ENCODE data around the gene RBMS3. TPM values are rescaled to one million over a fixed set of nuclear protein-coding genes. Genes with fewer than 3 reads are reported as not detected.

Gene RBMS3
- total and polyA plus RNA-seq, 4 donors = 29.1 to 86.7 (median 58.1) TPM

DNA sequence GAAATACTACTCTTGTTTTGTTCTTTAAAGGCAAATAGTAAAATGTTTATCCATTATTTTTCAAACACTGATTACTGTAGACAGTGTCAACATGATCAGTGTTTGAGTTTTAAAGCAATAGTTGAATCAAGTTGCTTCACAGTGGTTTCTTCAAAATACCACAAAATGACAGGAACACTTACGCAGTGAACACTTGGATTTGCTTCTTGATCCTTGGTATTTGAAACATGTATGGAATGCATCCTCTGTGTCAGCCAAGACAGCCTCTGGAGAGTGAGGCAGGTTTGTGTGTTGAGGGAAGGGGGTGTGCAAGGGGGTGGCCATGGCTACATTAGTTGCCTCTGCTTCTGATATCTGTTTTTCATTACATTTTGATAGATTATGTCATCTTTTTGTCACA lies 413.0 kb downstream of the RBMS3 start:
- no CpG with 5 or more reads among the region's 1 CpG for WGBS (ENCODE audit: insufficient coverage)
- H3K36me3 ChIP-seq (ENCODE audit: control insufficient read depth, insufficient read depth, low read length) = no peaks in the 10 kb centered on the region
- DNase-seq (ENCODE audit: low read depth in 4 of 6, low spot score in 6 of 6) = no peak
- no peaks in the 10 kb centered on the region for H3K9me3 ChIP-seq (ENCODE audit: control insufficient read depth, insufficient read depth, low read length)
- H3K4me1 ChIP-seq (ENCODE audit: control insufficient read depth, insufficient read depth, low read length) = no peaks in the 10 kb centered on the region
- H3K27me3 ChIP-seq (ENCODE audit: control insufficient read depth, insufficient read depth, low read length) = no peaks in the 10 kb centered on the region
- no peak overlapping the region for H3K4me3 ChIP-seq (ENCODE audit: low read depth, low read length)
- no peak overlapping the region for H3K27ac ChIP-seq (ENCODE audit: low read depth, low read length)

DNA sequence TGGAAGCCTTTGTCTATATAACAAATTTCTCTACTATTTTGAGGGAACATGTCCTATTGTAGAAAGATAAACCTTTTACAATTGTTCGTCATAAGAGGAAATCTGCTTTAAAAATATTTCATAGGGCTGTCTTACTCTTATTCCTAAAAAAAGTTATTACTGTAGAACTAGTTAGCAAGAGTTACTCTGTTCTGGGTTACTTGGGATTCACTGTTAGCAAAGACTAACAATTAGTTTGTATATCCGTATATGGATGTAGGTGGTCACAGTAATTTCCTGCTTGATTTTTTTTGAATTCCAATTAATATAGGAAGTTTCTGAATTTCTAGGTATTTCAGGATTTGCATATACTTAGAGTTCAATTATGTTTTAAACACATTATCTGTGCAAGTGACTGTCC lies 413.5 kb downstream of the RBMS3 start:
- no peaks in the 10 kb centered on the region for H3K27me3 ChIP-seq (ENCODE audit: control insufficient read depth, insufficient read depth, low read length)
- WGBS (ENCODE audit: insufficient coverage) = no CpG with 5 or more reads among the region's 2 CpGs
- no peaks in the 10 kb centered on the region for H3K9me3 ChIP-seq (ENCODE audit: control insufficient read depth, insufficient read depth, low read length)
- DNase-seq (ENCODE audit: low read depth in 4 of 6, low spot score in 6 of 6) = no peak
- H3K27ac ChIP-seq (ENCODE audit: low read depth, low read length) = no peak overlapping the region
- H3K4me3 ChIP-seq (ENCODE audit: low read depth, low read length) = no peak overlapping the region
- H3K4me1 ChIP-seq (ENCODE audit: control insufficient read depth, insufficient read depth, low read length) = no peaks in the 10 kb centered on the region
- no peaks in the 10 kb centered on the region for H3K36me3 ChIP-seq (ENCODE audit: control insufficient read depth, insufficient read depth, low read length)

DNA sequence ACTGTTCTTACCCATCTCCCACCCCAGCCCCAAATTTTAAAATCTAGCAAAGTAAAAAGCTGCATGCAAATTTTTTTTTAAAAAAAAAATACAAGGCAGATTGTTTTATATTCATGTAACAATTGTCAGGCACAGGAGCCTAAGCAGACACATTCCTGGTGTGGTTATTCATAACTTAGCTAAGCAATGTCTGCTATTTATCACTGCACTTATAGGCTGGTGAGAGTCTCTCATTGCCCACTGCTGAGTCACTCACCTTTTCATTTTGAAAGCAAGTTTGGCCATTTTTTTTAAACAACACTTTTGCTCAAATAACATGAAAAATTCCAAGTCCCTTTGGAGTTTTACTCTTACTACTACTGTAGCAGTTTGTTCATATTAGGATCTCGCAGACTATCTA lies 413.9 kb downstream of the RBMS3 start:
- no peaks in the 10 kb centered on the region for H3K9me3 ChIP-seq (ENCODE audit: control insufficient read depth, insufficient read depth, low read length)
- no peak overlapping the region for H3K4me3 ChIP-seq (ENCODE audit: low read depth, low read length)
- no peaks in the 10 kb centered on the region for H3K36me3 ChIP-seq (ENCODE audit: control insufficient read depth, insufficient read depth, low read length)
- no peaks in the 10 kb centered on the region for H3K4me1 ChIP-seq (ENCODE audit: control insufficient read depth, insufficient read depth, low read length)
- H3K27me3 ChIP-seq (ENCODE audit: control insufficient read depth, insufficient read depth, low read length) = no peaks in the 10 kb centered on the region
- WGBS (ENCODE audit: insufficient coverage) = no CpG with 5 or more reads among the region's 1 CpG
- no peak overlapping the region for H3K27ac ChIP-seq (ENCODE audit: low read depth, low read length)
- no peak for DNase-seq (ENCODE audit: low read depth in 4 of 6, low spot score in 6 of 6)

DNA sequence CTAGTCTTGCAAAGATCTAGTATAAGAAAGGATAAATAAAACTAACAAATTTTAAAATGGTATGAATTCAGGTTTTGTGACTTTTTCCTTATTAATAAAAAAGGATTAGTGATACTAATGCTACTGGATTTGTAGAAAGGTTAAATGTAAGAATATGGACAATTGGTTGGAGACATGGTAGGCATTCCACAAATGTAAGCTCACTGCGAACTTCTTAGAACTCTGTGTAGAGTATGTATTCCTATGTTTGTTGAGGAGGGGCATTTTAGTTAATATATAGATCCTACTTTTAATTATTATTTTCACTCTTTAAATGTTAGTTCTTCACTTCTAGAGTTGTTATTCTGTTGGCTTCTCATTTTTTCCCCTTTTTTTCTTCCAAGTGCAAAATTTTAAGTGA lies 414.3 kb downstream of the RBMS3 start:
- no peaks in the 10 kb centered on the region for H3K4me1 ChIP-seq (ENCODE audit: control insufficient read depth, insufficient read depth, low read length)

DNA sequence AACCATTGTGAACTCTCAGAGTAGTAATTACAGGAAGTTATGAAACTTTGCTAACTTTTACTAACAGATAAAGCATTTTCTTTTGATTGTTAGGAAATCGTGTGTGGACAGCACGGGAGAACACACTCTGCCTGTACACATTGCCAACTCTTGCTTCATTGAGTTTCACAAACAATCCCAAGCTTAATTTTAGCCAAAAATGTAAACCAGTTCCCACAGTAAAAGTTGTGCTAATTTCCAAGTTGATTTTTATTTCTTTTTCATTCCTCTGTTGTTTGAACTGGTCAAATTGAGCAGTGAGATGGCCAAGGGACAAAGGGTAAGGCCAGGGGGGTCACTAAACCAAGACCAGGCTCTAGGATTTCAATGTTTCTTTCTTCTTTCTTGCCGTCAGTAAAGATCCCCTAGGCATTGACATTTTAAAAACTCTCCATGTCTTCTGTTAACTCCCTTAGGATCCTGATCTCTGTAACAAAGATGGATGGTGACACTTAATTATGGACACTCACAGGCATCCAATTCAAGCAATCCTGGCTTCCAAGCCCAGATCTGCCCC lies 414.9 kb downstream of the RBMS3 start:
- Histone ChIP-seq H3K36me3 (ENCODE audit: control insufficient read depth, insufficient read depth, low read length) (no peaks in the 10 kb centered on the region), H3K27ac (ENCODE audit: low read depth, low read length) (peak overlapping the region; percentile 19), H3K9me3 (ENCODE audit: control insufficient read depth, insufficient read depth, low read length) (no peaks in the 10 kb centered on the region), H3K4me3 (ENCODE audit: low read depth, low read length) (no peak overlapping the region), H3K4me1 (ENCODE audit: control insufficient read depth, insufficient read depth, low read length) (no peaks in the 10 kb centered on the region), H3K27me3 (ENCODE audit: control insufficient read depth, insufficient read depth, low read length) (no peaks in the 10 kb centered on the region)
- DNase-seq (ENCODE audit: low read depth in 4 of 6, low spot score in 6 of 6) = no peak
- WGBS (ENCODE audit: insufficient coverage) = no CpG with 5 or more reads among the region's 3 CpGs

More for the DNA sequence above, 414.3 kb downstream of the RBMS3 start:
- no CpG with 5 or more reads among the region's 1 CpG for WGBS (ENCODE audit: insufficient coverage)
- Histone ChIP-seq H3K27me3 (ENCODE audit: control insufficient read depth, insufficient read depth, low read length) (no peaks in the 10 kb centered on the region), H3K36me3 (ENCODE audit: control insufficient read depth, insufficient read depth, low read length) (no peaks in the 10 kb centered on the region), H3K9me3 (ENCODE audit: control insufficient read depth, insufficient read depth, low read length) (no peaks in the 10 kb centered on the region), H3K27ac (ENCODE audit: low read depth, low read length) (peak overlapping the region; percentile 19), H3K4me3 (ENCODE audit: low read depth, low read length) (no peak overlapping the region)
- DNase-seq (ENCODE audit: low read depth in 4 of 6, low spot score in 6 of 6) = no peak

DNA sequence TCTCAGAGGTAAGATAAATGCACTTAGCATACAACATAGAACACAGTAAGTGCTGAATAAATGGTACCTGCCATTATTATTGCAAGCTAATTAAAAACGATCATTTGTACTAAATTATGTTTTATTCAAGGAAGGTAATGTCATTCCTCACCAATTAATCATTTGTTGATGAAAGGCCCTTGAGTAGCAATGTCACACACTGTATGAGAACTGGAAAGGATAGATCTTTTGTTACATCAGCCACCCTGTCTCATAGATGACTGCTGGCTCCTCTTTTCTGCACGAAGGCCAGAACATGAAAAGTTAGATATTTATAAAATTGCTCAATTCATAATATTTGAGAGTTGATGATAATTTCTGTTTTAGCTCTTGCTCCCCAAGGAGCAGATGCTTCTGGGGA lies 415.4 kb downstream of the RBMS3 start:
- no peak overlapping the region for H3K4me3 ChIP-seq (ENCODE audit: low read depth, low read length)
- no peak for DNase-seq (ENCODE audit: low read depth in 4 of 6, low spot score in 6 of 6)
- no peaks in the 10 kb centered on the region for H3K27me3 ChIP-seq (ENCODE audit: control insufficient read depth, insufficient read depth, low read length)
- H3K9me3 ChIP-seq (ENCODE audit: control insufficient read depth, insufficient read depth, low read length) = no peaks in the 10 kb centered on the region
- H3K4me1 ChIP-seq (ENCODE audit: control insufficient read depth, insufficient read depth, low read length) = no peaks in the 10 kb centered on the region
- H3K36me3 ChIP-seq (ENCODE audit: control insufficient read depth, insufficient read depth, low read length) = peaks cover 1% of the 10 kb centered on the region
- WGBS (ENCODE audit: insufficient coverage) = no CpG with 5 or more reads among the region's 2 CpGs
- H3K27ac ChIP-seq (ENCODE audit: low read depth, low read length) = peak overlapping the region; percentile 19

DNA sequence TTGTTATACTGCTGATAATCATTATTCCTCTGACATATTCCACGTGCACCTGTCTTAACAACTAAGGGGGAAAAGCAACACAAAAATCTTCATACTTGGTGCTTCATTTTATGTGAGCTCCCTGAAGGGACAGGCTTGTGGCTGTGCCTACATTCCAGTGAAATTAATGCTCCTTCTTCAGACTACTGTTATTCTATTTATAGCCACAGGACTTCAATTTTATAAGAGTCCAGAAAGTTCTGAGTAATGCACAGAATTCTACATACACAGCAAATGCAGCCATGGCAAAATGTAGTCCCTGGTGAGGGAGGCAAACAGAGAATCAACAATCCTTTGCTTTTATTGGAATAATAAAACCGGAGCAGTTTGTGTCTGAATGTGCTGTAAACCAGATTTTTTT lies 417.1 kb downstream of the RBMS3 start:
- Histone ChIP-seq H3K36me3 (ENCODE audit: control insufficient read depth, insufficient read depth, low read length) (peaks cover 7% of the 10 kb centered on the region), H3K4me3 (ENCODE audit: low read depth, low read length) (no peak overlapping the region), H3K9me3 (ENCODE audit: control insufficient read depth, insufficient read depth, low read length) (no peaks in the 10 kb centered on the region), H3K27ac (ENCODE audit: low read depth, low read length) (no peak overlapping the region), H3K4me1 (ENCODE audit: control insufficient read depth, insufficient read depth, low read length) (no peaks in the 10 kb centered on the region), H3K27me3 (ENCODE audit: control insufficient read depth, insufficient read depth, low read length) (no peaks in the 10 kb centered on the region)
- 55% methylated on average over 1 of the region's 2 CpGs for WGBS (ENCODE audit: insufficient coverage)
- no peak for DNase-seq (ENCODE audit: low read depth in 4 of 6, low spot score in 6 of 6)

DNA sequence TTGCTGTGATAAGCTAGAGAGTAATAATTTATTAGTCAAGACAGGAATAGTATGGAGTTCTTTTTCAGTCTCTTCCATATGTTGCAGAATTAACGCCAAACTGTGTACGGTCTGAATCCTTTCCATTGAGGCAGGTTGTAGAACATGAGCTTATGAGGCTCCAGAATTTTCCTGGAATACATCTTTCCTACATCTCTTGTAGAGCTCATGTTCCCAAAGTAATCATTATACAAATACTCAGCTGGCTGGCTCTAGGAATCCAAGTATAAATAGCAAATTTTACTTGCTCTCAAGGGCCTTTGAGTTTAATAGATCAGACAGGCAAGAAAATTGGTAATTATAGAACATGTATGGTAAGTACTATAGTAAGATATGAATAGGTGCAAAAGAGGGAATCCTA lies 419.4 kb downstream of the RBMS3 start:
- no peaks in the 10 kb centered on the region for H3K4me1 ChIP-seq (ENCODE audit: control insufficient read depth, insufficient read depth, low read length)
- WGBS (ENCODE audit: insufficient coverage) = 60% methylated on average over 1 of the region's 2 CpGs

DNA sequence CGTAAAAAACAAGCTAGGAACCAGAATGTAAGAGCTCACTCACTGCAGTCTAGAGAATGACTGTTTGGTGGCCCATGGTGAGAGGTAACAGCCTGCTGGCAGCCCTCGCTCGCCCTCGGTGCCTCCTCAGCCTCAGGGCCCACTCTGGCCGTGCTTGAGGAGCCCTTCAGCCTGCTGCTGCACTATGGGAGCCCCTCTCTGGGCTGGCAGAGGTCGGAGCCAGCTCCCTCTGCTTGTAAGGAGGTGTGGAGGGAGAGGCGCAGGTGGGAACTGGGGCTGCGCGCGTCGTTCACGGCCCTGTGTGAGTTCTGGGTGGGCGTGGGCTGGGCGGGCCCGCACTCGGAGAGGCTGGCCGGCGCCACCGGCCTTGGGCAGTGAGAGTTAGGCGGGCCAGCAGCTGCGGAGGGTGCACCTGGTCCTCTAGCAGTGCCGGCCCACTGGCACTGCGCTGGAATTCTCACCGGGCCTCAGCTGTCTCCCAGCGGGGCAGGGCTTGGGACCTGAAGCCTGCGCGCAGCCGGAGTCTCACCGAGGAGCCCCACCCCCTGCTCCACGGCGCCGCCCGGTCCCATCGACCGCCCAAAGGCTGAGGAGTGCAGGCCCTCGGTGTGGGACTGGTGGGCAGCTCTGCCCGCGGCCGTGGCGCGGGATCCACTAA lies 420.6 kb downstream of the RBMS3 start:
- 94% methylated on average over 36 of the region's 41 CpGs for WGBS (ENCODE audit: insufficient coverage)
- peaks cover 7% of the 10 kb centered on the region for H3K36me3 ChIP-seq (ENCODE audit: control insufficient read depth, insufficient read depth, low read length)

More for the DNA sequence above, 419.4 kb downstream of the RBMS3 start:
- H3K9me3 ChIP-seq (ENCODE audit: control insufficient read depth, insufficient read depth, low read length) = no peaks in the 10 kb centered on the region
- peaks cover 7% of the 10 kb centered on the region for H3K36me3 ChIP-seq (ENCODE audit: control insufficient read depth, insufficient read depth, low read length)
- no peak overlapping the region for H3K4me3 ChIP-seq (ENCODE audit: low read depth, low read length)
- H3K27me3 ChIP-seq (ENCODE audit: control insufficient read depth, insufficient read depth, low read length) = no peaks in the 10 kb centered on the region
- DNase-seq (ENCODE audit: low read depth in 4 of 6, low spot score in 6 of 6) = peak in 1 of 6 donors; percentile 46
- H3K27ac ChIP-seq (ENCODE audit: low read depth, low read length) = no peak overlapping the region

More for the DNA sequence above, 420.6 kb downstream of the RBMS3 start:
- H3K27ac ChIP-seq (ENCODE audit: low read depth, low read length) = no peak overlapping the region
- no peak for DNase-seq (ENCODE audit: low read depth in 4 of 6, low spot score in 6 of 6)
- no peak overlapping the region for H3K4me3 ChIP-seq (ENCODE audit: low read depth, low read length)
- H3K4me1 ChIP-seq (ENCODE audit: control insufficient read depth, insufficient read depth, low read length) = no peaks in the 10 kb centered on the region
- H3K27me3 ChIP-seq (ENCODE audit: control insufficient read depth, insufficient read depth, low read length) = no peaks in the 10 kb centered on the region
- H3K9me3 ChIP-seq (ENCODE audit: control insufficient read depth, insufficient read depth, low read length) = no peaks in the 10 kb centered on the region

Measured in spinal cord (tissue), 10 donors.